RPMI8226 (cell line): Measurements from ENCODE around the gene MUC22.
"Not testable (repeated sequence)": the region's sequence is repeated elsewhere in the genome, so short reads cannot be mapped to it uniquely, and the experiment has no call there.

Experiments
- DNase-seq: peaks from one replicate; pipeline ENCODE4 v3.0.0-alpha.2; 2015

Gene MUC22

DNA sequence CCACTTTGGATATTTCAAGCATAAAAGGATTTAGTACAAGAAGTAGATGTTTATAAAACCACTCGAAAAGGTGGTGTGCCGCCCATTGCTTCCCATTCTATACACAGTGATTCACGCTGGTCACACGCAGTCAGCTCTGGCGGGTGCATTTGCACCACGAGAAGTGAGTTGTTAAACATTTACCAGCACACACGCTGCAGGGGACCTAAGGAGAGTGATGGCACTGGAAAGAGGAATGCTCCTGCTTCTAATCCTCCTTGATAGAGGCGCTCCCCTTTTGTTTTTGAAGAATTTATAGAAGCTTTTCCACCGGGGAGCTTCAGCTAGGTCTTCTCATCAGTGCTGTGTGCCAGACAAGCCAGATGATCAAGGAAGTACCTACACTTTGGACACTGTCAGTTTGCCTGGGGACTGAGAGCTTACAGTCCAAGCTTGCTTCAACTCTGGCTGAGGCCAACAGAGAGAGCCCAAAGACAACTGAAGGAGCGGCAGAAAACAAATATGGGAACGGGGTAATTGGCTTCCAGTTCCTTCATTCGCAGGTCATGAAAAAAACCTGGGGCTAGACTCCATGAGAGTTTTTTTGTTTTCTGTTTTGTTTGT, 31.2 kb downstream of the MUC22 start:
- DNase-seq, result no peak

DNA sequence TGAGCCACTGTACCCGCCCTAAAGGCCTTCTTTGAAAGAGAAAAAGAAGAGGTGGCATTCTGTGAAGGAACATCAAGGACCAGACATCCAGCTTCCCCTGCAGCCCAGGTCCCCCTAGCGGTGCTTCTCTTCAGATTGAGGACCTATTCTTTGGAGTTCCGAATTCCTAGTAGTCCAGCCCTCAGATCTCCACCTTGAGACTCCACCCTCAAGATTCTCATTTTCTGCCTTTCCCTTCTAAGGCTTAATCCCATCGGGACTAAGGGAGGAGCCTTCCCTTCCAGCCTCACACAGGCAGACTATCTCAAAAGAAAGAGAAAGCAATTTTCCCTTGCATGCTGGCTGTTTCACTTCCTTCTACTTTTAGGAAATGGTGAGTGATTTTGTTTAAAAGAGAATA, 32.5 kb downstream of the MUC22 start:
- DNase-seq, result peak; percentile 71

DNA sequence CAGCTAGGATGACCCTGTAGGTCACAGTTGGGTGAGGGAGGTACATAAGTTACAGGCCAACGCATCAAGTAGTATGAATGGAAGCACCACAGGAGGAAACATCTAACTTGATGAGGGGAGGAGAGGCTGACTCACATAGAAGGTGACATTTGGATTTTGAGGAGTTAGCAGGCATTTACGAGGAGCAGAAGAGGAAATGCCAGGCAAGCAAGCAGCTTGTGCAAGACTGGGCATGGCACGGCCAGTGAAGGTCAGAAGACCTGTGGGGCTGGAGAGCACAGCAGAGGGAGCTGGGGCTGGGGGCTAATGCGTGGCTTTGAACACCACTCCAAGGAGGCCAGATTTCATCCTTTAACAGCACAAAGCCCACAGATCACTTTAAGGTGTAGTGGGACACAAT, 37.8 kb downstream of the MUC22 start:
- no peak for DNase-seq

DNA sequence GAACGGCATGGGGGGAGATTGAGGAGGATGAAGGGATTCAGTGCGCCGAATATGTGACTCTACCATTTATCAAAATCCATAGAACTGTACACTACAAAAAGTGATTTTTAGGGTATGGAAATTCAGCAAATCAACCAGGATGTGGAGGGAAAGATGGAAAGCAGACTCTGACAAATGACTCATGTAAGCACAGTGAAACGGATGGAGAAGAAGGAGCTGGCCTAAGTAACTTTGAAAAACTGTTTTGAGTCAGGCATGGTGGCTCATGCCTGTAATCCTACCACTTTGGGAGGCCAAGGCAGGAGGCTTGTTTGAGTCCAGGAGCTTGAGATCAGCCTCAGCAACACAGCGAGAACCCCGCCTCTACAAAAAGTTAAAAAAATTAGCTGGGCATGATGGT, 39.2 kb downstream of the MUC22 start:
- no peak for DNase-seq

DNA sequence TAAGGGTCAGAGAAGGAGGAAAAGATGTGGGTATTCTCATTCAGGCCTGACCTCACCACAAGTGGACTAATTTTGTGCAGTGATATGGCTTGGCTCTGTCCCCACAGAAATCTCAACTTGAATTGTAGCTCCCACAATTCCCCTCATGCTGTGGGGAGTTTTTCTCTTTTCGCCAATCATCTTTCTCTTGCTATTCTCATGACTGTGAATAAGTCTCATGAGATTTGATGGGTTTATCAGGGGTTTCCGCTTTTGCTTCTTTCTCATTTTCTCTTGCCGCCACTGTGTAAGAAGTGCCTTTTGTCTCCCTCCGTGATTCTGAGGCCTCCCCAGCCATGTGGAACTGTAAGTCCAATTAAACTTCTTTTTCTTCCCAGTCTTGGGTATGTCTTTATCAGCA, 42.9 kb downstream of the MUC22 start:
- DNase-seq, result not testable (repeated sequence)

- no peak for DNase-seq
These were observed 43.6 kb downstream of the MUC22 start for GRCh38 chr6:31053873-31054272.

DNA sequence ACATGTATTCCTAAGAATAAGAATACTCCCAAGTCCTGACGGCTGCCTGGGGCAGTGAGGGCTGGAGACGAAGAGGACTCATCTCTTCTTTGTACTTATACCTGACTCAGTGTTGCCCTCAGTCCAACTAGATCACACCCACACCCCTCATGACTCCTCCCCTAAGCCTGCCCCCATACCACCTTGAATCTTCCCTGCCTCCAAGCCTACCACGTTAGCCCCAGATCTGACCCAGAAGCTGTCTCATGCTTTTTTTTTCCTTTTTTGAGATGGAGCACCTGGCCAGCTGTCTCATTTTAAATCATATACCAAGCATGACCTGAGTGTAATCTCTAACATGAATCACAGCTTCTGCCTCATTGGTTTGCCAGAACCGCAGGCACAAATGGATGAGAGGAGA, 45.2 kb downstream of the MUC22 start:
- no peak for DNase-seq

- no peak for DNase-seq
These were observed 47.2 kb downstream of the MUC22 start for GRCh38 chr6:31057426-31058003.

DNA sequence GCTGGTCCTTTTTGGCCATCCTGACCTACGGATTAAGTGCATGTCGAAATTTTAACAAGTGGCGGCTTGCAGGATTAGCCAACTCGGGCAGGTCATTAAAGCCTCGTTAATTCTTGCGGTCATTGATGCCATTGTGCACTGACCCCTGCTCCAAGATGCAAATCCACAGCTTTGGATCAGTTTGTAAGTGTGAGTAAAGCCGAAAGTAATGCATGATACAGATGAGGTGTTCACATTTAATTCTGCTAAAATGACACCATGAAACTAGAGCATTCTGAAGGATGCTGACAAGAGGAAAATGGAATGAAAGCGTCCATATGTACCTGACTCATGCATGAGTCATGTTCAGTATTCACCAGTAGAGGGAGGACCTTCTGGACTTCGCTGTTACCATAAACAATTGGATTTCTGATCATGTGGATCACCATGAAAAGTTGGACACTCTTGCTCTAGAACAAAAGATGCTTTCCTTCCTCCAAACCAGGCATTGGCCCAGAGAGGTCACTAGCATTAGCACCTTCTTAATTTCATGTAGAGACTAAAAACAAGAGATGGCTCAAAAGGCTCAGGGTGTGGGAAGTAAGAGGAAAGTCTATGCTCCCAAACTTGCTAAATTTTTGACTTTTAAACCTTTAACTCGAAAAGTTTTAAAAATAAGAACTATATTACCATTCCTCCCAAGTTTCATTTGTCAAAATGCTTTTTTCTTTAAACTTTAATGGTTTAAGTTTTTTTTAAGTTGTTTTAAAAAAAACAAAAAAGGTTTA, 48.0 kb downstream of the MUC22 start:
- peak; percentile 66 for DNase-seq

DNA sequence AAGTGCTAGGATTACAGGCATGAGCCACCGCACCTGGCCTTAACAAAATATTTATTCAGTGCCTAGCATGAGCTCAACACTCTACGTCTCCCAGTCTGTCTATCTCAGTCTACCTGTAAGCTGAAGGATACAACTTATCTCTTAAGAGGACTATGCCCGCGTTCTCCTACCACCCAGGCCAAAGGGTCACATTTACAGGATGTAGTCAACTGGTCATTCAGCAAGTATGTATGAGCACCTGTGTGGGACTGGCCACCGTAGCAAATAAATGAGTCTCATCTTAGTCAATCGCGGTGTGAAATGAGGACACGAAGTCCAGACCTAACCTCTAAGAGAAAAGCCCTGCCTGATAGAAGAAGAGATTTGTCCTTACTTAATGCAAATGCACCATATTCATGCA, 49.9 kb downstream of the MUC22 start:
- DNase-seq, result no peak

- no peak for DNase-seq
These were observed 53.7 kb downstream of the MUC22 start for GRCh38 chr6:31063906-31064435.

DNA sequence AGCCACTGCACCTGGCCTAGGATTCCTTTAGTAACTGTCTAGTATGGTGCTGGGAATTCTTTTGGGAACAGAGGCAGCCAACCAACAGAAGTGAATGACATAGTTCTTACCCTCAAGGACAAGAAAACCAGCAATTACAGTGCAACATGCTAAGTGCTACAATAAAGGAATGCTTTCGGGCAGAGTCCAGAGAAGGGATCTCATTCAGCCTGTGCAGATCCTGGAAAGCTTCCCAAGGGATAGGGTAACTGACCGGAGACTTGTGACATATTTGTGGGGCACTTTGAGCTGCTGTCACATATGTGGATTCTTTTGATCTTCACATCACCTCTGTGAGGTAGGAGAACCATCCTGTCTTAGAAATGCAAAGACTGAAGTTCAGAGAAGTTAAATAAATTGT, 55.3 kb downstream of the MUC22 start:
- no peak for DNase-seq

GRCh38 chr6:31067028-31067427, 56.8 kb downstream of the MUC22 start:
- not testable (repeated sequence) for DNase-seq

- not testable (repeated sequence) for DNase-seq
These were observed 57.8 kb downstream of the MUC22 start for GRCh38 chr6:31067891-31068668.

DNA sequence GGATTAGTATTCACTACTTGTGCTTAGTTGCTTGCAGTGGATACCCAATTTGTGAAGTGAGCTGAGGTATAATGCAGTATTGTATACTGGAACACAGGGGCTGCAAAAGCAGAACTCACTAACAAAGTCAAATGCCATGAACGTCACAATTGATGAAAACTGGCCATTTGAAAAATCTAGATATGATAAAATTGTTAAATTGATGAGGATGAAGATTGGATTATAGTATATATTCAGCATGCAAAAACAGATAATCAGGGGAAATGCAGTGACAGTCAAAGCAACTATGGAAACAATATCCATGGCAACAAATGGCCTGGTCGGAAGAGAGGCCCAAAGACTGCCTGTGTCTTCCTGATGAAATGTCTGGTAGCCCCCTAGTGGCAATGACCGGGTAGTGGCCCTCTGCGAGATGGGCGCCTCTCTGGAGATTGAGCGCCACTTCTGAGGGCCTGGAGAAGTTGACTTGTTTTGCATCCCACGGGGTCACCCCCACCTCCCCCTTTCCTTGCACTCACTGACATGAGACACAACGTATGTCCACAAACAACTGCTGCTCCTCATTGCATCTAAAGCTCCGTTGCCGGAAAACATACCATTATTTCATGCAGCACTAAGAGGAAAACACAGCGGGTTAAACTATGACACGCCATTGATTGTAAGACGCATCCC, 58.5 kb downstream of the MUC22 start:
- DNase-seq, result peak; percentile 84

DNA sequence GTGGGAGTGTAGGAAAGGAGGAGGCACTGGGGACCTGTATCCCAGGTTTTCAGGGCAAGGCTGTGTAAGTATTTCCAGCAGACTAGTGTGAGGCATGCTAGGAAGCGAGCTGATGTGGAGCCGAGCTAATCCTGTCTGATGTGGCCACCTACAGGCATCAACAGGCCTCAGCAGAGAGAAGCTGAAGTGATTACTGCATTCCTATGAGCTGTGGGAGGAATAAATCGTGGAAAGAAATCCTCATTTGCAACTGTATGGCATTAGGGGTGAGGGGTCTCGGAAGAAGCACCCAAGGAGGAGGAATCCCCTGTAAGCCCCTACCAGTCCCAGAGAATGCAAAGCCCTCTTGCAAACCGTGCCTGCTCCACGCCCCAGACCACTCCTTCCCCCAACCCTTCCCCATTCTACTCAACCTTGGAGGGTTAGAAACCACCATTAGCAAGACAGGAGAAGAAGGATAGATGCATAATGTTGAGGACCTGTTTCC, 60.5 kb downstream of the MUC22 start:
- peak; percentile 43 for DNase-seq

DNA sequence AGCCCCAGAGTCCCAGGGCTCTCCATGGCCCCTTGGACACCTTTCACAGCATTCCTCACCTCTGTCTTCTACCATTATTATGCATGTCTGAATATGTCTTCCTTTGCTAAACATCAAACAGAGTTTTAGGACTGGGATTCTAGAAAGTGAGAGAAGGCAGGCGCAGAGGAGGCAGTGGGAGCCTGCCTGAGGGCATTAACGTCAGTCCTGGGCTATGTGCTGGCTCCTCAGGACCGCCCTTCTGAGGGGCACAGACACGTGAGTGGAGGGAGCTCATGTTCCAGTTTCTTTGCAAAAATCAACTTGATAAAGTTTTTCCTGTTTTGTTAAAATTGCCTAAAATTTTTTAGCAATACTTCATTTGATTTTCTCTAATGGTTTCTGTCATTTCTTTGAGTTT, 64.1 kb downstream of the MUC22 start:
- no peak for DNase-seq

DNA sequence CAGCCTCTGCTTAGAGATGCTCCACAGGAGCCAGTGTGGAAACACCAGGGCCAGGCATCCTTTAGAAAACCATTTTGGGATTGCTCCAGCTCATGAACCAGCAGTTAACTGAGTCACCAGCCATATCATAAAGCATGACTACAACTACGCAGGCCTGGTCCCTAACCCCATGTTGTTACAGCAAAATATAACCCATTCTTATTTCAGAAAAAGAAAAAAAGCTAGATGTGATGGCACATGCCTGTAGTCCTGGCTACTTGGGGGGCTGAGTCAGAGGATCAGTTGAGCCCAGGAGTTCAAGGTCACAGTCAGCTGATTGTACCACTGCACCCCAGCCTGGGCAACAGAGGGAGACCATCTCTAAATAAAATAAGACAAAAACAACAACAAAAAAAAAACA, 65.3 kb downstream of the MUC22 start:
- DNase-seq, result no peak

DNA sequence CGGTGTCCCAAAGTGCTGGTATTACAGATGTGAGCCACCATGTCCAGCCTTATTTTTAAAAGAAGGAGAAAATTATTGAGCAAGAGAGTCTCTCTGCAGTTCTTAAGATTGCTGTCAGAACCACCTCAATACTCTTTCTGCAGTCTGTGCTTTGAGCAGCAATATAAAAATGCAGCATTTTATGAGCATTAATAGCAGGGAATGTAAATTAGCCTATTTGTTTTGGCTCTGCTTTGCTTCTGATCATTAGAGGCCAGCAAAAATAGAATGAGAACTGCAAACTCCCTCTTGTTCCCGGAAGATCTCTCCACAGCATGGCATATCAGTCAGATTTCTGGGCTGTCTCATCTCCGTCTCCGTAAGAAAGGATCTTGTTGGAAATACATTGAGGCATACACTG, 66.3 kb downstream of the MUC22 start:
- no peak for DNase-seq

DNA sequence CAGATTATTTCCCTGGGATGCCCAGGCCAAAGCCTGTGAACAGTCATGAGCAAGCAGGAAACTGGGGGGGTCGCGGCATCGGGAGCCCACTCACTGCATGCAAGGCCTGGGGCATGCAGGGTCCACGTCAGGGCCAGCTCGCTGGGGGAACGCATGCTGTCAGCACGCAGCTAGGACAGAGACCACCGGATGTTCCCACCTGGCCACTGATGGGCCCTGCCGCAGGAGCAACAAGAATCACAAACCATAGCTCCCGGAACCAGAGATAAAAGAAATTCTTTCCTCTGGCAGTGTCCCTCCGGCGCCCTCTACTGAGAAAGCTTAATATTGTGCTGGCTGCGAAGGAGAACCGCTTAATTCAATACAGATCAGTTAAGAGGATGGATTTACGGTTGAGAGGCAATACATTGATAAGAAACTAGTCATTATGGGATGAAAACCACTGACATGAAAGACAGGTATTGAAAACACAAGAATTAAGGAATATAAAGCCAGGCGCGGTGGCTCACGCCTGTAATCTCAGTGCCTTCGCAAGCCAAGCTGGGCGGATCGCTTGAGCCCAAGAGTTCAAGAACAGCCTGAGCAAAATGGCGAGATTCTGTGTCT, 69.5 kb downstream of the MUC22 start:
- peak; percentile 80 for DNase-seq

DNA sequence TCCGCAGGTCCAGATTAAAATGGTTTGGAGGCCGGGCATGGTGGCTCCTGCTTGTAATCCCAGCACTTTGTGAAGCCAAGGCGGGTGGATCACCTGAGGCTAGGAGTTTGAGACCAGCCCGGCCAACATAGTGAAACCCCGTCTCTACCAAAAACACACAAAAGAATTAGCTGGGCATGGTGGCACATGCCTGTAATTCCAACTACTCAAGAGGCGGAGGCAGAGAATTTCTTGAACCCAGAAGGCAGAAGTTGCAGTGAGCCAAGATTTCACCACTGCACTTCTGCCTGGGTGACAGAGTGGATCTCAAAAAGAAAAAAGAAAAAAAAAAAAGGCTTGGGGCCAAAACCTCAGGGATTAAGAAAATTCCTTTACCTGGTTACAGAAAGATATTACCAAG, 71.6 kb downstream of the MUC22 start:
- DNase-seq, result no peak

- peak; percentile 64 for DNase-seq
These were observed 73.6 kb downstream of the MUC22 start for GRCh38 chr6:31083742-31084354.
